HepG2 (cell line): ENCODE data around the gene ELL3. TPM values are rescaled to one million over a fixed set of nuclear protein-coding genes. Genes with fewer than 3 reads are reported as not detected.

Source experiments
- ATAC-seq: fragments of 200-7000 bp; cut with Tn5 transposase; 3 replicates; pipeline ENCODE4 v1.9.1; 2020; ENCODE audit warnings: mild to moderate bottlenecking, moderate library complexity
- BruUV-seq: library from RNA; stranded (reverse); fragments of 400-500 nt; replicated peaks from 2 replicates; lab custom pipeline; 2021; lab: Mats Ljungman, UMichigan
- CTCF ChIA-PET: fragments of 300-600 bp; formaldehyde crosslinking; extraction: SDS; loops from one replicate; lab custom pipeline; 2021; ENCODE audit warnings: low total read pairs, inconsistent platforms, low intra/inter-chr PET ratio; lab: Yijun Ruan, JAX
- POLR2A ChIA-PET: fragments of 350-600 bp; sonication (Branson Sonifier 250); formaldehyde crosslinking; loops from one replicate; lab custom pipeline; 2020; ENCODE audit warnings: antibody characterized with exemption, inconsistent platforms; lab: Yijun Ruan, JAX
- DNase-seq: peaks from one replicate; pipeline ENCODE4 v3.0.0-alpha.2; 2015; ENCODE audit warnings: low spot score
- FAIRE-seq: peaks from 3 replicates; lab custom pipeline; 2011; peaks lifted over from hg19 to GRCh38; lab: Jason Lieb, UNC
- H2AFZ ChIP-seq: one replicate; pipeline ENCODE4 v1.6.1; 2011; ENCODE audit warnings: low read length, inconsistent platforms
- H3K27ac ChIP-seq: fragments of 300-600 bp; 3 replicates; pipeline ENCODE4 v1.8.0; 2011; ENCODE audit warnings: mixed run types, mild to moderate bottlenecking, mixed read lengths, low read length, inconsistent platforms; ENCODE audit not compliant: insufficient read depth; ENCODE audit errors: extremely low read length
- H3K27me3 ChIP-seq, 2 experiments: fragments of 200-600 bp in 1 of 2; 2 replicates in 1 of 2; 3 replicates in 1 of 2; pipeline versions ENCODE4 v1.6.0 to v1.8.0; 2011; ENCODE audit warnings: low read length in 2 of 2, mild to moderate bottlenecking in 2 of 2, moderate library complexity in 2 of 2, inconsistent platforms in 1 of 2; ENCODE audit not compliant: insufficient read depth in 2 of 2, control insufficient read depth in 1 of 2
- H3K36me3 ChIP-seq, 2 experiments: fragments of 200-600 bp in 1 of 2; replicated peaks in 1 of 2; 2 replicates in 1 of 2; 3 replicates in 1 of 2; pipeline versions ENCODE4 v1.5.1 to v1.8.0; 2011; ENCODE audit warnings: low read length in 2 of 2, inconsistent platforms in 1 of 2; ENCODE audit not compliant: insufficient read depth in 2 of 2, control insufficient read depth in 1 of 2
- H3K4me1 ChIP-seq: 2 replicates; pipeline ENCODE4 v1.5.1; 2012; ENCODE audit warnings: low read length, inconsistent platforms; ENCODE audit not compliant: insufficient read depth
- H3K4me2 ChIP-seq: 2 replicates; pipeline ENCODE4 v1.6.0; 2011; ENCODE audit warnings: low read depth, low read length, inconsistent platforms
- H3K4me3 ChIP-seq, 3 experiments: fragments of 200-600 bp in 1 of 3; sonication (generic), shearing (Covaris generic) in 1 of 3; replicated peaks in 1 of 3; 2 replicates each; pipeline ENCODE4 v1.5.1; 2011 to 2016; ENCODE audit warnings: low read length in 3 of 3, inconsistent platforms in 2 of 3, low read depth in 2 of 3, mild to moderate bottlenecking in 2 of 3, control low read depth in 1 of 3, mixed read lengths in 1 of 3; ENCODE audit not compliant: insufficient read depth in 1 of 3
- H3K79me2 ChIP-seq: one replicate; pipeline ENCODE4 v1.6.1; 2011; ENCODE audit warnings: low read length, inconsistent platforms; ENCODE audit not compliant: insufficient read depth
- H3K9ac ChIP-seq: 2 replicates; pipeline ENCODE4 v1.6.0; 2011; ENCODE audit warnings: mild to moderate bottlenecking, low read depth, low read length, inconsistent platforms; ENCODE audit not compliant: insufficient read depth
- H3K9me3 ChIP-seq: 2 replicates; pipeline ENCODE4 v1.5.1; 2012; ENCODE audit warnings: mild to moderate bottlenecking, low read length
- H4K20me1 ChIP-seq: 2 replicates; pipeline ENCODE4 v1.6.0; 2011; ENCODE audit warnings: inconsistent platforms, mild to moderate bottlenecking, low read length, moderate library complexity; ENCODE audit not compliant: insufficient read depth
- ARID2 ChIP-seq: sonication (generic); formaldehyde crosslinking; IDR thresholded peaks from 2 replicates; pipeline ENCODE4 v1.8.1; 2022; ENCODE audit warnings: mild to moderate bottlenecking, missing genetic modification reagents, borderline replicate concordance
- ARNT2 ChIP-seq: sonication (generic); formaldehyde crosslinking; IDR thresholded peaks from 2 replicates; pipeline ENCODE4 v1.8.0; 2022; ENCODE audit warnings: mild to moderate bottlenecking, low read depth, missing genetic modification reagents, moderate library complexity
- ATM ChIP-seq: fragments of 450-650 bp; IDR thresholded peaks from 2 replicates; pipeline ENCODE4 v1.7.1; 2017; ENCODE audit warnings: mild to moderate bottlenecking, borderline replicate concordance
- ESRRA ChIP-seq: sonication (generic); formaldehyde crosslinking; IDR thresholded peaks from 2 replicates; pipeline ENCODE4 v1.5.1; 2020; ENCODE audit warnings: mild to moderate bottlenecking, low read depth, missing genetic modification reagents
- MED1 ChIP-seq: sonication (generic); formaldehyde crosslinking; IDR thresholded peaks from 2 replicates; pipeline ENCODE4 v1.4.0; 2020; ENCODE audit warnings: missing genetic modification reagents
- PHF8 ChIP-seq: sonication (generic); formaldehyde crosslinking; IDR thresholded peaks from 2 replicates; pipeline ENCODE4 v1.5.0; 2020; ENCODE audit warnings: missing genetic modification reagents
- RAD21 ChIP-seq: fragments of 450-650 bp; formaldehyde crosslinking; IDR thresholded peaks from 2 replicates; pipeline ENCODE4 v1.5.0; 2020; ENCODE audit warnings: mild to moderate bottlenecking
- SAP130 ChIP-seq: IDR thresholded peaks from 2 replicates; pipeline ENCODE4 v1.6.1; 2016; ENCODE audit warnings: low read depth
- SYNCRIP ChIP-seq: fragments of 200-400 bp; formaldehyde crosslinking; IDR thresholded peaks from 2 replicates; pipeline ENCODE4 v1.6.1; 2018; ENCODE audit warnings: mild to moderate bottlenecking, low read depth, low read length; ENCODE audit not compliant: insufficient read depth
- WIZ ChIP-seq: sonication (generic); formaldehyde crosslinking; IDR thresholded peaks from 2 replicates; pipeline ENCODE4 v1.5.1; 2020; ENCODE audit warnings: mild to moderate bottlenecking, missing genetic modification reagents
- ZNF569 ChIP-seq: sonication (generic); formaldehyde crosslinking; IDR thresholded peaks from 2 replicates; pipeline ENCODE4 v1.5.0; 2020; ENCODE audit warnings: mild to moderate bottlenecking, missing genetic modification reagents, moderate library complexity, borderline replicate concordance
- ZNF607 ChIP-seq: sonication (generic); formaldehyde crosslinking; IDR thresholded peaks from 2 replicates; pipeline ENCODE4 v1.5.1; 2020; ENCODE audit warnings: missing genetic modification reagents, mild to moderate bottlenecking, borderline replicate concordance
- ZNF644 ChIP-seq: IDR thresholded peaks from 2 replicates; pipeline ENCODE4 v1.6.1; 2016; ENCODE audit warnings: low read depth
- ZNF776 ChIP-seq: sonication (generic); formaldehyde crosslinking; IDR thresholded peaks from 2 replicates; pipeline ENCODE4 v1.4.0; 2020; ENCODE audit warnings: mild to moderate bottlenecking, missing genetic modification reagents
- ZSCAN21 ChIP-seq: sonication (generic); formaldehyde crosslinking; IDR thresholded peaks from 2 replicates; pipeline ENCODE4 v1.8.0; 2022; ENCODE audit warnings: mild to moderate bottlenecking, missing genetic modification reagents, moderate library complexity, borderline replicate concordance
- WGBS: methylation state at CpG from one replicate; pipeline ENCODE4 v1.1.6; 2017; ENCODE audit warnings: low lambda C conversion rate; 5-methylcytosine and 5-hydroxymethylcytosine counted together
- in situ Hi-C: cut with HindIII; loops from 2 replicates; pipeline ENCODE4 v1.10.0; 2017; ENCODE audit warnings: low pct_unique_long_range_greater_than_20kb; ENCODE audit not compliant: extremely low pct_ligation_motif_present
- intact Hi-C: fragments of 100-400 bp; cut with micrococcal nuclease; formaldehyde crosslinking; loops from one replicate; pipeline ENCODE4 v1.10.0; 2022; ENCODE audit not compliant: unreplicated experiment
- polyA plus RNA-seq, 8 experiments: library from polyadenylated mRNA; depleted of rRNA in 3 of 8; stranded (reverse) in 7 of 8; unstranded in 1 of 8; fragments of >200 nt; fragmentation: Illumina TruSeq in 4 of 8; extraction: Trizol in 4 of 8; gene quantifications; 2 replicates each; pipeline versions ENCODE4 v1.2.1 to v1.2.3, GENCODE V29; 2011 to 2016; ENCODE audit warnings: low read depth in 4 of 8, missing spikeins in 1 of 8, mixed read lengths in 1 of 8; ENCODE audit not compliant: insufficient read depth in 1 of 8
- total RNA-seq, 5 experiments: library from RNA; depleted of rRNA; stranded (reverse); fragments of >200 nt; fragmentation: Illumina TruSeq; extraction: Trizol; gene quantifications; 2 replicates each; pipeline ENCODE4 v1.2.3, GENCODE V29; 2016; ENCODE audit warnings: low read depth in 1 of 5
- TF ChIP-seq, protein P1 (sequence below): sonication (generic); formaldehyde crosslinking; IDR thresholded peaks from 2 replicates; pipeline ENCODE4 v1.9.0; 2021; ENCODE audit warnings: missing genetic modification reagents, borderline replicate concordance
- TF ChIP-seq, protein P2 (sequence below): sonication (generic); formaldehyde crosslinking; IDR thresholded peaks from 2 replicates; pipeline ENCODE4 v1.4.0; 2020; ENCODE audit warnings: mild to moderate bottlenecking, missing genetic modification reagents
- TF ChIP-seq, protein P3 (sequence below): sonication (generic); formaldehyde crosslinking; IDR thresholded peaks from 2 replicates; pipeline ENCODE4 v1.5.0; 2020; ENCODE audit warnings: missing genetic modification reagents, mild to moderate bottlenecking, borderline replicate concordance
- TF ChIP-seq, protein P4 (sequence below): sonication (generic); formaldehyde crosslinking; IDR thresholded peaks from 2 replicates; pipeline ENCODE4 v1.4.0; 2020; ENCODE audit warnings: missing genetic modification reagents

Gene ELL3
- total and polyA plus RNA-seq, 2 of the 13 experiments (the other 11 are each of a cell fraction or from before 2014, with no cell fraction given), result 6.1 to 8.8 TPM

DNA sequence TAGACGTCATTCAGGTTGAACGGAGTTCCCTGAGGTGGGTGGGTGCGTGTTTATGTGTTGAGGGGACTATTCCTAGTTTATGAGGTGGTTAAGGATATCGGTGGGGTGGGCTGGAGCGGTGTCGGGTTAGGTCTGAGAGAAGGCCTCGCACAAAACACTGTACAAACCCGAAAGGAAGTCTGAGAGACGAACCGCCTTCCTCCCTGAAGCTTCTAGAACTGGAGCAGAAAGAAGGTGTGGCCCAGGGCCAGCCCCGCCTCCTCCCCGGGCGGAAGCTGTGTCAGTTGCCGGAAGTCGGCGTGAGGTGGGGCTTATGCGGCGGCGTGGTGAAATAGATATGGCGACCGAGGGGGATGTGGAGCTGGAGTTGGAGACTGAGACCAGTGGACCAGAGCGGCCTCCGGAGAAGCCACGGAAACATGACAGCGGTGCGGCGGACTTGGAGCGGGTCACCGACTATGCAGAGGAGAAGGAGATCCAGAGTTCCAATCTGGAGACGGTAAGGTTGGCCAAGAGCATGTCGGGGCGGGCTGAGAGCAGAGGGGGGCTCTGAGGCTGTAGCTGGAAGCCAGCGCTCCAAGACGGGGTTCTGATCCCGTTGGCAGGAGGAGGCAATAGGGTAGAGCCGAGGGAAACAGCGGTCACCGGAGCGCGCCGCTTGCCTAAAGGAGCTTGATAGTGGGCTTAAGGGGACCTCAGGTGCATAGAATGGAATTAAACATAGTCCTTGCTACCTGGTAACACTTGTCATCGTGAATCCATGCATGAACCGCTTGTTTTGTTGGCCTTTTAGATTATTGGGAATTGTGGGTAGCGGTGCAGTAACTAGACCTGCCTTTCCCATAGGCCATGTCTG is 23.7 kb upstream of the ELL3 start, which contains the start of gene HYPK:
HYPK (plus strand) TSS at position 314 of the 856 bp plus-strand sequence; CDS start at position 338, 24 bp downstream.
- Histone ChIP-seq H3K9ac (peak within 1 kb of the TSS; percentile 91), H2AFZ (no peak within 1 kb of the TSS), H3K4me2 (peak within 1 kb of the TSS; percentile 74), H3K36me3 (peaks cover under 1 to 28% of the 10 kb centered on the region in 2 experiments; a peak in 4 of 5 replicates), H4K20me1 (peaks cover 4% of the 10 kb centered on the region; the same call in 1 of the 2 replicates), H3K4me3 (peak within 1 kb of the TSS; percentile 80 to 94 (median 82)), H3K27me3 (no peaks in the 10 kb centered on the region; a peak in 1 of 5 replicates), H3K27ac (peak within 1 kb of the TSS; percentile 71), H3K4me1 (peaks cover 49% of the 10 kb centered on the region), H3K79me2 (peaks cover 15% of the 10 kb centered on the region), H3K9me3 (no peaks in the 10 kb centered on the region)
- TSS peak; percentile 15 for BruUV-seq
- 23% methylated on average over 33 of the region's 44 CpGs for WGBS
- FAIRE-seq (peak; percentile 88), DNase-seq (peak; percentile 73), ATAC-seq (peak; percentile 82)
- in situ Hi-C loops, result no loop called here
- intact Hi-C loops, result no loop called here
- POLR2A ChIA-PET, result interaction anchor here (0.8 to 2.9 kb wide), 10 partner anchors 8 to 627 kb away, joined by 3 to 30 read pairs (median 4); partner anchors contain the start of genes CTDSPL2, ELL3, MFAP1 and PDIA3
- CTCF ChIA-PET, result no interaction called here
- TF ChIP-seq, protein P1, sequence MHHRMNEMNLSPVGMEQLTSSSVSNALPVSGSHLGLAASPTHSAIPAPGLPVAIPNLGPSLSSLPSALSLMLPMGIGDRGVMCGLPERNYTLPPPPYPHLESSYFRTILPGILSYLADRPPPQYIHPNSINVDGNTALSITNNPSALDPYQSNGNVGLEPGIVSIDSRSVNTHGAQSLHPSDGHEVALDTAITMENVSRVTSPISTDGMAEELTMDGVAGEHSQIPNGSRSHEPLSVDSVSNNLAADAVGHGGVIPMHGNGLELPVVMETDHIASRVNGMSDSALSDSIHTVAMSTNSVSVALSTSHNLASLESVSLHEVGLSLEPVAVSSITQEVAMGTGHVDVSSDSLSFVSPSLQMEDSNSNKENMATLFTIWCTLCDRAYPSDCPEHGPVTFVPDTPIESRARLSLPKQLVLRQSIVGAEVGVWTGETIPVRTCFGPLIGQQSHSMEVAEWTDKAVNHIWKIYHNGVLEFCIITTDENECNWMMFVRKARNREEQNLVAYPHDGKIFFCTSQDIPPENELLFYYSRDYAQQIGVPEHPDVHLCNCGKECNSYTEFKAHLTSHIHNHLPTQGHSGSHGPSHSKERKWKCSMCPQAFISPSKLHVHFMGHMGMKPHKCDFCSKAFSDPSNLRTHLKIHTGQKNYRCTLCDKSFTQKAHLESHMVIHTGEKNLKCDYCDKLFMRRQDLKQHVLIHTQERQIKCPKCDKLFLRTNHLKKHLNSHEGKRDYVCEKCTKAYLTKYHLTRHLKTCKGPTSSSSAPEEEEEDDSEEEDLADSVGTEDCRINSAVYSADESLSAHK (CRISPR knock-in tag), result no peak
- no peak for TF ChIP-seq SYNCRIP
- peak; percentile 67; the same call in 1 of the 2 replicates for TF ChIP-seq ZNF607 (CRISPR knock-in tag)
- no peak for TF ChIP-seq WIZ
- peak; percentile 90 for TF ChIP-seq ARNT2 (CRISPR knock-in tag)
- no peak for TF ChIP-seq ATM
- TF ChIP-seq ARID2, result no peak
- TF ChIP-seq ZSCAN21 (CRISPR knock-in tag), result peak; percentile 85
- peak; percentile 64; the same call in 1 of the 2 replicates for TF ChIP-seq ZNF776 (CRISPR knock-in tag)
- TF ChIP-seq, protein P2, sequence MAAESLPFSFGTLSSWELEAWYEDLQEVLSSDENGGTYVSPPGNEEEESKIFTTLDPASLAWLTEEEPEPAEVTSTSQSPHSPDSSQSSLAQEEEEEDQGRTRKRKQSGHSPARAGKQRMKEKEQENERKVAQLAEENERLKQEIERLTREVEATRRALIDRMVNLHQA, result no peak
- TF ChIP-seq ZNF644 (CRISPR knock-in tag), result 0 out of 2 replicates have a peak, but pooled peaks have one; percentile 20
- TF ChIP-seq ZNF569 (CRISPR knock-in tag), result no peak
- peak; percentile 4; the same call in 1 of the 2 replicates for TF ChIP-seq RAD21
- TF ChIP-seq, protein P3, sequence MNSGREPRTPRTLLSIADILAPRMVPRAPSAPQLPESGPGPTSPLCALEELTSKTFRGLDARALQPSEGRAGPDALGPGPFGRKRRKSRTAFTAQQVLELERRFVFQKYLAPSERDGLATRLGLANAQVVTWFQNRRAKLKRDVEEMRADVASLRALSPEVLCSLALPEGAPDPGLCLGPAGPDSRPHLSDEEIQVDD (CRISPR knock-in tag), result peak; percentile 77; the same call in 1 of the 2 replicates
- TF ChIP-seq SAP130 (CRISPR knock-in tag), result peak; percentile 90
- TF ChIP-seq, protein P4, sequence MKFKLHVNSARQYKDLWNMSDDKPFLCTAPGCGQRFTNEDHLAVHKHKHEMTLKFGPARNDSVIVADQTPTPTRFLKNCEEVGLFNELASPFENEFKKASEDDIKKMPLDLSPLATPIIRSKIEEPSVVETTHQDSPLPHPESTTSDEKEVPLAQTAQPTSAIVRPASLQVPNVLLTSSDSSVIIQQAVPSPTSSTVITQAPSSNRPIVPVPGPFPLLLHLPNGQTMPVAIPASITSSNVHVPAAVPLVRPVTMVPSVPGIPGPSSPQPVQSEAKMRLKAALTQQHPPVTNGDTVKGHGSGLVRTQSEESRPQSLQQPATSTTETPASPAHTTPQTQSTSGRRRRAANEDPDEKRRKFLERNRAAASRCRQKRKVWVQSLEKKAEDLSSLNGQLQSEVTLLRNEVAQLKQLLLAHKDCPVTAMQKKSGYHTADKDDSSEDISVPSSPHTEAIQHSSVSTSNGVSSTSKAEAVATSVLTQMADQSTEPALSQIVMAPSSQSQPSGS (CRISPR knock-in tag), result 0 out of 2 replicates have a peak, but pooled peaks have one; percentile 14
- TF ChIP-seq PHF8 (CRISPR knock-in tag), result peak; percentile 81
- TF ChIP-seq MED1, result peak; percentile 61
- TF ChIP-seq ESRRA (CRISPR knock-in tag), result no peak
